VCaP (cell line): Measurements from ENCODE around the gene PPP2R5E.
"Not testable (repeated sequence)": the region's sequence is repeated elsewhere in the genome, so short reads cannot be mapped to it uniquely, and the experiment has no call there.

Experiments
- H3K27ac ChIP-seq: fragments of 450-650 bp; 2 replicates; pipeline ENCODE4 v1.5.1; 2017
- CTCF ChIP-seq: fragments of 450-650 bp; conservative IDR thresholded peaks from 2 replicates; pipeline ENCODE4 v1.5.1; 2017; ENCODE audit warnings: mild to moderate bottlenecking, moderate library complexity

The PPP2R5E gene

GRCh38 chr14:63543000-63543825, at the start of gene PPP2R5E:
PPP2R5E (minus strand) TSS chr14:63543377; CDS start chr14:63539685, 3,692 bp downstream.
- no peak for TF ChIP-seq CTCF
- peak within 1 kb of the TSS; percentile 91 for H3K27ac ChIP-seq

GRCh38 chr14:63583046-63583445, 39.9 kb upstream of the PPP2R5E start:
- not testable (repeated sequence) for H3K27ac ChIP-seq

- no peak for TF ChIP-seq CTCF
- H3K27ac ChIP-seq = no peak overlapping the region
Measured at GRCh38 chr14:63581491-63581890, 38.3 kb upstream of the PPP2R5E start.

- TF ChIP-seq CTCF = no peak
- no peak overlapping the region for H3K27ac ChIP-seq
Measured at GRCh38 chr14:63578300-63578699, 35.1 kb upstream of the PPP2R5E start.

GRCh38 chr14:63573581-63573980, 30.4 kb upstream of the PPP2R5E start:
- H3K27ac ChIP-seq = no peak overlapping the region
- TF ChIP-seq CTCF = no peak

GRCh38 chr14:63565448-63565847, 22.3 kb upstream of the PPP2R5E start:
- no peak overlapping the region for H3K27ac ChIP-seq
- TF ChIP-seq CTCF = no peak

GRCh38 chr14:63564318-63564717, 21.1 kb upstream of the PPP2R5E start:
- no peak for TF ChIP-seq CTCF
- no peak overlapping the region for H3K27ac ChIP-seq

GRCh38 chr14:63563370-63564026, 20.3 kb upstream of the PPP2R5E start:
- TF ChIP-seq CTCF = no peak
- H3K27ac ChIP-seq = no peak overlapping the region
